ENCODE results near the gene BICC1.

The BICC1 gene

GRCh38 chr10:58873161-58873560 lies 360.5 kb downstream of the BICC1 start:
- no peak for DNase-seq
